Liver (tissue), 9 donors: ENCODE results near the gene HS6ST3. TPM values are rescaled to one million over a fixed set of nuclear protein-coding genes. Genes with fewer than 3 reads are reported as not detected.

Experiments used
- DNase-seq: peaks from one replicate; pipeline ENCODE4 v3.0.0-alpha.2; 2017; ENCODE audit warnings: low spot score
- H3K27ac ChIP-seq, 2 donors: one replicate each; pipeline ENCODE4 v1.7.0; 2013; ENCODE audit warnings: inconsistent platforms in 2 of 2, low read length in 2 of 2, control low read depth in 1 of 2, low read depth in 1 of 2, mild to moderate bottlenecking in 1 of 2
- H3K27me3 ChIP-seq, 4 donors: one replicate each; pipeline versions ENCODE4 v1.6.1 to v1.7.0; 2013; ENCODE audit warnings: low read length in 3 of 4, inconsistent platforms in 1 of 4, mild to moderate bottlenecking in 1 of 4, moderate library complexity in 1 of 4; ENCODE audit not compliant: control insufficient read depth in 4 of 4, insufficient read depth in 4 of 4
- H3K36me3 ChIP-seq, 4 donors: one replicate each; pipeline versions ENCODE4 v1.6.1 to v1.7.0; 2013; ENCODE audit warnings: low read length in 3 of 4, mild to moderate bottlenecking in 3 of 4, low read depth in 1 of 4, moderate library complexity in 1 of 4; ENCODE audit not compliant: control insufficient read depth in 4 of 4, insufficient read depth in 3 of 4
- H3K4me1 ChIP-seq, 4 donors: one replicate each; pipeline versions ENCODE4 v1.6.1 to v1.7.0; 2013; ENCODE audit warnings: low read length in 3 of 4, mild to moderate bottlenecking in 3 of 4, moderate library complexity in 1 of 4; ENCODE audit not compliant: control insufficient read depth in 4 of 4, insufficient read depth in 4 of 4
- H3K4me3 ChIP-seq, 3 donors: one replicate each; pipeline versions ENCODE4 v1.6.1 to v1.7.0; 2013; ENCODE audit warnings: low read length in 3 of 3, control low read depth in 1 of 3, low read depth in 1 of 3, mild to moderate bottlenecking in 1 of 3
- H3K9ac ChIP-seq, 2 donors: one replicate each; pipeline ENCODE4 v1.7.0; 2013; ENCODE audit warnings: low read length in 2 of 2, mild to moderate bottlenecking in 2 of 2, moderate library complexity in 2 of 2, control low read depth in 1 of 2, low read depth in 1 of 2
- H3K9me3 ChIP-seq, 4 donors: one replicate each; pipeline versions ENCODE4 v1.6.1 to v1.7.0; 2013; ENCODE audit warnings: low read length in 3 of 4; ENCODE audit not compliant: control insufficient read depth in 4 of 4
- EGR1 ChIP-seq, 2 donors: IDR thresholded peaks; 2 replicates each; pipeline ENCODE4 v1.6.1; 2016 to 2018; ENCODE audit warnings: antibody characterized with exemption in 2 of 2, low read depth in 2 of 2
- FOXA1 ChIP-seq: IDR thresholded peaks from 2 replicates; pipeline ENCODE4 v1.6.1; 2016; ENCODE audit warnings: antibody characterized with exemption
- GABPA ChIP-seq, 2 donors: IDR thresholded peaks in 1 of 2; conservative IDR thresholded peaks in 1 of 2; 2 replicates each; pipeline ENCODE4 v1.6.1; 2016; ENCODE audit warnings: antibody characterized with exemption in 2 of 2, mild to moderate bottlenecking in 1 of 2, moderate library complexity in 1 of 2
- HNF4A ChIP-seq, 2 donors: conservative IDR thresholded peaks; 2 replicates each; pipeline ENCODE4 v1.6.1; 2016; ENCODE audit warnings: antibody characterized with exemption in 2 of 2, mild to moderate bottlenecking in 2 of 2
- HNF4G ChIP-seq: IDR thresholded peaks from 2 replicates; pipeline ENCODE4 v1.6.1; 2016; ENCODE audit warnings: antibody characterized with exemption
- JUND ChIP-seq, 2 donors: IDR thresholded peaks; 2 replicates each; pipeline ENCODE4 v1.6.1; 2016; ENCODE audit warnings: antibody characterized with exemption in 2 of 2
- NR2F2 ChIP-seq: IDR thresholded peaks from 2 replicates; pipeline ENCODE4 v1.6.1; 2016; ENCODE audit warnings: antibody characterized with exemption
- RAD21 ChIP-seq, 2 donors: IDR thresholded peaks; 2 replicates each; pipeline ENCODE4 v1.6.1; 2016; ENCODE audit warnings: antibody characterized with exemption in 2 of 2, mild to moderate bottlenecking in 2 of 2
- RXRA ChIP-seq, 2 donors: IDR thresholded peaks; 2 replicates each; pipeline ENCODE4 v1.6.1; 2017 to 2018; ENCODE audit warnings: antibody characterized with exemption in 2 of 2, mild to moderate bottlenecking in 1 of 2
- SP1 ChIP-seq: IDR thresholded peaks from 2 replicates; pipeline ENCODE4 v1.6.1; 2018; ENCODE audit warnings: antibody characterized with exemption, mild to moderate bottlenecking
- TAF1 ChIP-seq: conservative IDR thresholded peaks from 2 replicates; pipeline ENCODE4 v1.6.1; 2016; ENCODE audit warnings: antibody characterized with exemption, mild to moderate bottlenecking
- YY1 ChIP-seq: IDR thresholded peaks from 2 replicates; pipeline ENCODE4 v1.6.1; 2016; ENCODE audit warnings: antibody characterized with exemption, mild to moderate bottlenecking
- WGBS: extraction: QIAGEN DNeasy Blood & Tissue Kit; methylation state at CpG from one replicate; pipeline ENCODE4 v1.1.7; 2013; 5-methylcytosine and 5-hydroxymethylcytosine counted together
- polyA plus RNA-seq, 2 donors: library from polyadenylated mRNA; stranded (reverse) in 1 of 2; unstranded in 1 of 2; fragments of 200-250 nt in 1 of 2; fragments of >200 nt in 1 of 2; fragmentation: Nextera tagmentation in 1 of 2; extraction: Ambion mirVana in 1 of 2; gene quantifications; one replicate each; pipeline versions ENCODE4 v1.2.1 to v1.2.3, GENCODE V29; 2013 to 2015
- total RNA-seq, 2 donors: library from RNA; depleted of rRNA; stranded (reverse); fragments of >200 nt; gene quantifications; one replicate each; pipeline ENCODE4 v1.2.3, GENCODE V29; 2014
- donor health status: healthy.
- donor health status: healthy.
- donor health status: healthy.
- donor health status: healthy.
- donor health status: healthy.

The HS6ST3 gene
- total and polyA plus RNA-seq, 4 donors, result under 0.01 TPM; not detected in 3

DNA sequence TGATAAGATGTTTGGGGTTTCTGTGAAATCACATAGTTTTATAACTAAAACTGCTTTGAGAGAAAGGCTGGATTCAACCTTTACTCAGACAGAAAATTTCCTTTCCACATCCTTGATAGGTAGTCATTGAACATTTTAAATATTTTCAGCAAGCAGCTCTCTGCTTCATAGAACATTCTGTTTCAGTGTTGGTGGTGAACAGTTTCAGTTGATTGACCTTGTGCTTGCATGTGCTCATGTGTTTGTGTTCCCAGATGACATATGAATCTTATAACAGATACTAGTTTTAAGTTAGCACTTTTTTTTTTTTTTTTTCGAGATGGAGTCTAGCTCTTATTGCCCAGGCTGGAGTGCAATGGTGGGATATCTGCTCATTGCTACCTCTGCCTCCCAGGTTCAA is 290.1 kb downstream of the HS6ST3 start (continued):
- no peak for TF ChIP-seq NR2F2
- no peak for TF ChIP-seq YY1
- TF ChIP-seq SP1, result no peak
- TF ChIP-seq JUND (IDR thresholded peaks at IDR 0.05), result no peak
- no peak for TF ChIP-seq RXRA (IDR thresholded peaks at IDR 0.05)

DNA sequence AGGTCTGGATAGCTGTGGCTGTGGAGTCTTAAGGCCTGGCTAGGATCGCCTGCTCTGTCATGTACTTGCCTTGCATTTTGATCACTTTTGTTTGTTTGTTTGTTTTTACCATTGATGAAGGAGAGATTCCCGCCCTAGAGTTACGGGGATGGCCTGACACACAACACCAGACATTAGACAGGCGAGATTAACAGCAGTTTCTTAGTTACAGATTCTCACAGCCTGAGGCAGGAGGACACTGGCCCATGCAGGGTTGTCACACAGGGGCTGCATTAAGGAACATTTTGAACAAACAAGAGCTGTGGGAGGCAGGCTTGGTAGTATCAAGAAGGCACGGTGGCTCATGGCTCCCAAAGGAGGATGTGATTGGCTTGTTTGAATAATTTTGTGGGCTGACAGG is 291.8 kb downstream of the HS6ST3 start:
- no peak overlapping the region for H3K27ac ChIP-seq
- no peaks in the 10 kb centered on the region for H3K4me1 ChIP-seq
- TF ChIP-seq NR2F2 (no peak), FOXA1 (no peak)
- H3K27me3 ChIP-seq, result no peaks in the 10 kb centered on the region
- H3K4me3 ChIP-seq, result no peak overlapping the region
- H3K36me3 ChIP-seq, result no peaks in the 10 kb centered on the region
- 64% methylated on average over 5 of the region's 5 CpGs for WGBS
- DNase-seq, result no peak
- H3K9ac ChIP-seq, result no peak overlapping the region
- H3K9me3 ChIP-seq, result no peaks in the 10 kb centered on the region

DNA sequence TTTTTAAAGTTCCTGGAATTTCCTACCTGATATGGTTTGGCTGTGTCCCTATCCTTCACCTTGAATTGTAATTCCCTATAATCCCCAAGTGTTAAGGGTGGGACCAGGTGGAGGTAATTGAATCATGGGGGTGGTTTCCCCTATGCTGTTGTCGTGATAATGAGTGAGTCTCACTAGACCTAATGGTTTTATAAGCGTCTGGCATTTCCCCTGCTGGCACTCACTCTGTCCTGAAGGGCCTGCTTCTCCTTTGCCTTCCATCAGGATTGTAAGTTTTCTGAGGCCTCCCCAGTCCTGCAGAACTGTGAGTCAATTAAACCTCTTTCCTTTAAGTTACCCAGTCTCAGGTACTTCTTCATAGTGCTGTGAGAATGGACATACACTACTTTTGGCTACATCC is 298.7 kb downstream of the HS6ST3 start:
- no peak overlapping the region for H3K9ac ChIP-seq
- H3K36me3 ChIP-seq, result no peaks in the 10 kb centered on the region
- WGBS, result 46% methylated on average over 2 of the region's 2 CpGs
- no peak overlapping the region for H3K4me3 ChIP-seq
- H3K4me1 ChIP-seq, result no peaks in the 10 kb centered on the region
- no peak overlapping the region for H3K27ac ChIP-seq
- no peaks in the 10 kb centered on the region for H3K27me3 ChIP-seq
- TF ChIP-seq RXRA (IDR thresholded peaks at IDR 0.05), result no peak
- no peak for TF ChIP-seq GABPA (IDR thresholded peaks at IDR 0.05 in 1 of 2, conservative IDR thresholded peaks at IDR 0.05 in 1 of 2)
- TF ChIP-seq YY1, result no peak
- TF ChIP-seq HNF4A (conservative IDR thresholded peaks at IDR 0.05), result no peak
- no peak for TF ChIP-seq HNF4G
- no peak for TF ChIP-seq RAD21 (IDR thresholded peaks at IDR 0.05)
- no peak for TF ChIP-seq EGR1 (IDR thresholded peaks at IDR 0.05; ENCODE audit: low read depth in 2 of 2)
- no peak for DNase-seq
- H3K9me3 ChIP-seq, result no peaks in the 10 kb centered on the region

DNA sequence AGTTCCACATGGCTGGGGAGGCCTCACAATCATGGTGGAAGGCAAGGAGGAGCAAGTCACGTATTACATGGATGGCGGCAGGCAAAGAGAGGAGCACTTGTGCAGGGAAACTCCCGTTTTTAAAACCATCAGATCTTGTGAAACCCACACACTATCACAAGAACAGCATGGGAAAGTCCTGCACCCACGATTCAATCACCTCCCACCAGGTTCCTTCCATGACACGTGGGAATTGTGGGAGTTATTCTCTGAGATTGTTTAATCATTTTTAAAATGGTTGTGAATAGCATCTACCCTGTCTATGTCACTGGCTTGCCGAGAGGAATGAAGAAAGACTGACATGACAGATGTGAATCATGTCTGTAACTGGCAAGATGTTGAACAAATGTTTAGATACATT is 301.7 kb downstream of the HS6ST3 start:
- no peak for DNase-seq
- Histone ChIP-seq H3K36me3 (no peaks in the 10 kb centered on the region), H3K4me3 (no peak overlapping the region), H3K27ac (no peak overlapping the region), H3K9ac (no peak overlapping the region), H3K9me3 (no peaks in the 10 kb centered on the region), H3K27me3 (no peaks in the 10 kb centered on the region), H3K4me1 (no peaks in the 10 kb centered on the region)
- TF ChIP-seq EGR1 (IDR thresholded peaks at IDR 0.05; ENCODE audit: low read depth in 2 of 2), result no peak
- TF ChIP-seq FOXA1, result no peak
- 75% methylated on average over 6 of the region's 6 CpGs for WGBS

DNA sequence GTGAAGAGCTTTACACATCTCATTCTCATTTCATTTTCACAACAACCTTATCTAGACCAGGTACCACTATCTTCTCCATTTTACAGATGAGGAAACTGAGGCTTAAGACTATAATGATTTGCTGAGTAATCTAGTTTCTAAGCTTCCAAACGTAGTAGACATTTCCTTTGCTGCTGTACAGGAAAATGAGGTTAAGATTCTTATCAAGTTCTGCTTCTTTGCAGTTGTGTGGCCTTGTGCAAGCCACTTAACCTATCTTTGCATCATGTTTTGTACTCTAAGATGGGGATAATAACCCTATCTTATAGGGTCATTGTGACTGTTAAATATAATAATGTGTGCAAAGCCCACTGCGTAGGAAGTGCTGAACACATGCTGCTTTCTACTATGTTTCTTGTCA is 307.9 kb downstream of the HS6ST3 start:
- Histone ChIP-seq H3K9ac (no peak overlapping the region), H3K36me3 (no peaks in the 10 kb centered on the region), H3K9me3 (no peaks in the 10 kb centered on the region), H3K4me1 (no peaks in the 10 kb centered on the region), H3K27ac (no peak overlapping the region), H3K4me3 (no peak overlapping the region), H3K27me3 (no peaks in the 10 kb centered on the region)
- no peak for TF ChIP-seq TAF1
- DNase-seq, result no peak
- 54% methylated on average over 2 of the region's 2 CpGs for WGBS
